SK-N-SH (cell line): ENCODE results near the gene CIITA. TPM values are rescaled to one million over a fixed set of nuclear protein-coding genes. Genes with fewer than 3 reads are reported as not detected.

Experiments used
- CTCF ChIA-PET: fragments of 300-600, 350-600 bp; formaldehyde crosslinking; extraction: SDS; loops from one replicate; lab custom pipeline; 2021; lab: Yijun Ruan, JAX
- POLR2A ChIA-PET: fragments of 350-600 bp; sonication (Branson Sonifier 250); formaldehyde crosslinking; extraction: SDS; loops from one replicate; lab custom pipeline; 2020; ENCODE audit warnings: antibody characterized with exemption, inconsistent platforms; lab: Yijun Ruan, JAX
- DNase-seq: peaks from one replicate; pipeline ENCODE4 v3.0.0; 2012
- H2AFZ ChIP-seq: fragments of 200-600 bp; sonication (generic); 2 replicates; pipeline ENCODE4 v1.8.1; 2016; ENCODE audit warnings: antibody characterized with exemption, mild to moderate bottlenecking, low read depth
- H3F3A ChIP-seq: fragments of 200-600 bp; sonication (generic); replicated peaks from 2 replicates; pipeline ENCODE3; 2016; ENCODE audit warnings: antibody characterized with exemption, mild to moderate bottlenecking; ENCODE audit not compliant: insufficient read depth
- H3K27ac ChIP-seq, 2 experiments: fragments of 200-500 bp in 1 of 2; fragments of 200-600 bp in 1 of 2; sonication (Bioruptor generic) in 1 of 2; sonication (generic), shearing (Covaris generic) in 1 of 2; 2 replicates each; pipeline versions ENCODE4 v1.5.1 to v1.6.1; 2014 to 2016; ENCODE audit warnings: low read depth in 2 of 2, inconsistent platforms in 1 of 2, low read length in 1 of 2, mild to moderate bottlenecking in 1 of 2, mixed read lengths in 1 of 2
- H3K27me3 ChIP-seq: fragments of 200-600 bp; sonication (generic), shearing (Covaris generic); 2 replicates; pipeline ENCODE4 v1.6.1; 2016; ENCODE audit warnings: mixed run types; ENCODE audit not compliant: insufficient read depth
- H3K36me3 ChIP-seq, 2 experiments: fragments of 200-500 bp in 1 of 2; fragments of 200-600 bp in 1 of 2; sonication (Bioruptor generic) in 1 of 2; sonication (generic) in 1 of 2; replicated peaks in 1 of 2; 2 replicates each; pipeline versions ENCODE3 to v1.5.1; 2014 to 2016; ENCODE audit warnings: low read length in 1 of 2, mild to moderate bottlenecking in 1 of 2; ENCODE audit not compliant: insufficient read depth in 2 of 2, control insufficient read depth in 1 of 2
- H3K4me1 ChIP-seq, 2 experiments: fragments of 200-500 bp in 1 of 2; fragments of 200-600 bp in 1 of 2; sonication (Bioruptor generic) in 1 of 2; sonication (generic), shearing (Covaris generic) in 1 of 2; 2 replicates each; pipeline versions ENCODE4 v1.5.1 to v1.6.1; 2014 to 2016; ENCODE audit warnings: low read depth in 1 of 2, low read length in 1 of 2, mixed run types in 1 of 2; ENCODE audit not compliant: insufficient read depth in 2 of 2, control insufficient read depth in 1 of 2
- H3K4me2 ChIP-seq: fragments of 200-600 bp; sonication (generic), shearing (Covaris generic); 2 replicates; pipeline ENCODE4 v1.6.1; 2017; ENCODE audit warnings: mixed run types
- H3K4me3 ChIP-seq, 2 experiments: fragments of 200-500 bp in 1 of 2; fragments of 200-600 bp in 1 of 2; sonication (Bioruptor generic) in 1 of 2; sonication (generic), shearing (Covaris generic) in 1 of 2; 2 replicates each; pipeline versions ENCODE4 v1.5.1 to v1.8.1; 2014 to 2016; ENCODE audit warnings: low read depth in 2 of 2, inconsistent platforms in 1 of 2, low read length in 1 of 2, mild to moderate bottlenecking in 1 of 2, mixed read lengths in 1 of 2, moderate library complexity in 1 of 2
- H3K79me2 ChIP-seq: fragments of 200-600 bp; sonication (generic); 2 replicates; pipeline ENCODE4 v1.8.1; 2017; ENCODE audit warnings: mild to moderate bottlenecking; ENCODE audit not compliant: insufficient read depth
- H3K9ac ChIP-seq: fragments of 200-600 bp; sonication (generic); 2 replicates; pipeline ENCODE4 v1.6.1; 2017; ENCODE audit warnings: mixed run types
- H3K9me2 ChIP-seq: fragments of 200-600 bp; sonication (generic); 2 replicates; pipeline ENCODE4 v1.6.1; 2017; ENCODE audit warnings: mixed run types
- H3K9me3 ChIP-seq: fragments of 200-600 bp; sonication (generic); 2 replicates; pipeline ENCODE4 v1.6.1; 2017; ENCODE audit warnings: mixed run types, mild to moderate bottlenecking, moderate library complexity
- H4K20me1 ChIP-seq: fragments of 200-600 bp; sonication (generic); 2 replicates; pipeline ENCODE4 v1.6.1; 2017; ENCODE audit warnings: mild to moderate bottlenecking, mixed run types; ENCODE audit not compliant: insufficient read depth
- CHD2 ChIP-seq: fragments of 150-350 bp; IDR thresholded peaks from 2 replicates; pipeline ENCODE4 v1.6.1; 2018; ENCODE audit warnings: low read length; ENCODE audit not compliant: partially characterized antibody
- EP300 ChIP-seq, 2 experiments: IDR thresholded peaks; 2 replicates each; pipeline versions ENCODE4 v1.4.0 to v1.6.1; 2012; ENCODE audit warnings: borderline replicate concordance in 1 of 2, low read depth in 1 of 2, low read length in 1 of 2
- EZH2phosphoT487 ChIP-seq: fragments of 200-600 bp; sonication (generic); IDR thresholded peaks from 2 replicates; pipeline ENCODE4 v1.6.1; 2017; ENCODE audit warnings: low read depth, mixed run types, mild to moderate bottlenecking, antibody characterized with exemption, moderate library complexity, borderline replicate concordance
- GABPA ChIP-seq: IDR thresholded peaks from 2 replicates; pipeline ENCODE4 v1.4.0; 2012; ENCODE audit warnings: low read depth, mild to moderate bottlenecking
- MAX ChIP-seq: IDR thresholded peaks from 2 replicates; pipeline ENCODE4 v1.4.0; 2012; ENCODE audit warnings: low read depth
- MEF2A ChIP-seq: IDR thresholded peaks from 2 replicates; pipeline ENCODE4 v1.4.0; 2012; ENCODE audit warnings: low read depth, borderline replicate concordance
- MXI1 ChIP-seq: IDR thresholded peaks from 2 replicates; pipeline ENCODE4 v1.6.1; 2012; ENCODE audit warnings: mild to moderate bottlenecking, low read depth, low read length, improper control_type of control experiment
- RAD21 ChIP-seq: IDR thresholded peaks from 2 replicates; pipeline ENCODE4 v1.6.1; 2012; ENCODE audit warnings: mild to moderate bottlenecking, low read length
- RCOR1 ChIP-seq: fragments of 150-350 bp; IDR thresholded peaks from 2 replicates; pipeline ENCODE4 v1.6.1; 2017; ENCODE audit warnings: antibody characterized with exemption, low read length
- RXRA ChIP-seq: IDR thresholded peaks from 2 replicates; pipeline ENCODE4 v1.4.0; 2012; ENCODE audit warnings: low read depth, mild to moderate bottlenecking, borderline replicate concordance
- SIN3A ChIP-seq: IDR thresholded peaks from 2 replicates; pipeline ENCODE4 v1.6.1; 2012; ENCODE audit warnings: low read depth, mild to moderate bottlenecking, low read length, moderate library complexity, borderline replicate concordance
- TCF12 ChIP-seq: IDR thresholded peaks from 2 replicates; pipeline ENCODE4 v1.4.0; 2012
- USF1 ChIP-seq: IDR thresholded peaks from 2 replicates; pipeline ENCODE4 v1.4.0; 2012; ENCODE audit warnings: low read depth, borderline replicate concordance
- ZBTB33 ChIP-seq: IDR thresholded peaks from 2 replicates; pipeline ENCODE4 v1.4.0; 2012; ENCODE audit warnings: low read depth, borderline replicate concordance
- WGBS: methylation state at CpG from one replicate; pipeline ENCODE4 v1.1.6; 2017; ENCODE audit warnings: low lambda C conversion rate; 5-methylcytosine and 5-hydroxymethylcytosine counted together
- polyA plus RNA-seq, 3 experiments: library from polyadenylated mRNA; depleted of rRNA; stranded (reverse); fragments of >200 nt; gene quantifications; 2 replicates each; pipeline ENCODE4 v1.2.3, GENCODE V29; 2012

Gene CIITA
- polyA plus RNA-seq, 1 of the 3 experiments (the other 2 are of a cell fraction): 0.23 TPM

GRCh38 chr16:10907757-10908045 lies 30.7 kb downstream of the CIITA start:
- Histone ChIP-seq H3K9me3 (no peaks in the 10 kb centered on the region), H3K4me1 (no peaks in the 10 kb centered on the region), H3K36me3 (no peaks in the 10 kb centered on the region), H3K4me3 (no peak overlapping the region), H3K9me2 (no peaks in the 10 kb centered on the region), H3K4me2 (no peak overlapping the region), H3K9ac (no peak overlapping the region), H3K27me3 (0 out of 2 replicates have a peak, but pooled peaks cover 6% of the 10 kb centered on the region), H4K20me1 (no peaks in the 10 kb centered on the region), H2AFZ (no peak overlapping the region), H3K27ac (no peak overlapping the region), H3F3A (no peaks in the 10 kb centered on the region), H3K79me2 (no peaks in the 10 kb centered on the region)
- ChIA-PET CTCF (interaction anchor here (1.3 to 3.3 kb wide), 3 partner anchors 11 to 393 kb away, joined by 3 to 24 read pairs (median 7); no protein-coding TSS in a partner anchor), POLR2A (no interaction called here)
- WGBS: 85% methylated on average over 17 of the region's 21 CpGs
- TF ChIP-seq RAD21: no peak
- TF ChIP-seq SIN3A: no peak
- TF ChIP-seq RCOR1: no peak
- TF ChIP-seq RXRA: no peak
- no peak for TF ChIP-seq EP300 (IDR thresholded peaks at IDR 0.05; ENCODE audit: borderline replicate concordance in 1 of 2, low read depth in 1 of 2, low read length in 1 of 2)
- no peak for TF ChIP-seq EZH2phosphoT487
- no peak for TF ChIP-seq ZBTB33
- TF ChIP-seq MXI1: no peak
- DNase-seq: no peak

- no peak overlapping the region for H3K4me2 ChIP-seq
- no peak overlapping the region for H3K27ac ChIP-seq
- no peaks in the 10 kb centered on the region for H3K9me2 ChIP-seq
- ChIA-PET CTCF (interaction anchor here (1.0 to 3.3 kb wide), 3 partner anchors 7 to 397 kb away, joined by 3 to 24 read pairs (median 3); no protein-coding TSS in a partner anchor), POLR2A (no interaction called here)
- no peaks in the 10 kb centered on the region for H3K79me2 ChIP-seq
- no peaks in the 10 kb centered on the region for H3K36me3 ChIP-seq
- TF ChIP-seq GABPA (no peak), ZBTB33 (no peak), MAX (no peak), MEF2A (no peak), TCF12 (no peak), USF1 (no peak), CHD2 (no peak)
- 0 out of 2 replicates have a peak, but pooled peaks cover 6% of the 10 kb centered on the region for H3K27me3 ChIP-seq
- DNase-seq: no peak
- H3K4me1 ChIP-seq: no peaks in the 10 kb centered on the region
- H3K9me3 ChIP-seq: no peaks in the 10 kb centered on the region
- no peak overlapping the region for H2AFZ ChIP-seq
- H3K9ac ChIP-seq: no peak overlapping the region
- H3K4me3 ChIP-seq: no peak overlapping the region
- no peaks in the 10 kb centered on the region for H4K20me1 ChIP-seq
- H3F3A ChIP-seq: no peaks in the 10 kb centered on the region
These were observed 34.3 kb downstream of the CIITA start for GRCh38 chr16:10911267-10911666.
